Fibroblast of mammary gland (primary cell): Measurements from ENCODE around the gene DCC.

Source experiments
- DNase-seq: peaks from one replicate; pipeline ENCODE4 v3.0.0-alpha.2; 2010; ENCODE audit warnings: low read depth
- H3K4me3 ChIP-seq: 2 replicates; pipeline ENCODE4 v1.5.1; 2011; ENCODE audit warnings: low read depth, mild to moderate bottlenecking, low read length, moderate library complexity; ENCODE audit not compliant: control insufficient read depth
- CTCF ChIP-seq: conservative IDR thresholded peaks from 2 replicates; pipeline ENCODE4 v1.5.1; 2011; ENCODE audit warnings: low read depth, low read length, inconsistent platforms; ENCODE audit not compliant: control insufficient read depth, insufficient read depth

DCC gene

GRCh38 chr18:52451851-52452250, 111.9 kb downstream of the DCC start:
- TF ChIP-seq CTCF: no peak
- H3K4me3 ChIP-seq: no peak overlapping the region
- no peak for DNase-seq

DNA sequence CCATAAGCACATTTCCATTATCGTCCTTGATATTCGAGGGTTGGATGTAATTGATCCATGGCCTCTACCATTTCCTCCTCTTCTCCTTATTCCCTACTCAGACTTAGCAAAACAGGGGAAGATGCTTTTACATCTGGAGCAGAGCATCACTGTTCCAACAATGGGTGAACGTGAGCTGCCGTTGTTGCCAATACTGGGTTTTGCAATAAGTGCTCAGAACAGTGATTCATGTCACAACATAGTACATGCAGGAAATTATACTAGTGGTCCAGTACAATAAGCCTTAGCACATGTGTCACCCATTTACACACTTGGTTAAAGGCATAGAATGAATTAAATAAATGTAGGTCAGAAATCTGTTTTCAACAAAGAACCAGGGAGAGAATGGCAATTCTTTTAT, 112.4 kb downstream of the DCC start:
- DNase-seq: no peak

GRCh38 chr18:52459890-52460289, 119.9 kb downstream of the DCC start:
- no peak overlapping the region for H3K4me3 ChIP-seq
- TF ChIP-seq CTCF: no peak
- DNase-seq: no peak

More for the DNA sequence above, 112.4 kb downstream of the DCC start:
- TF ChIP-seq CTCF: no peak
- H3K4me3 ChIP-seq: no peak overlapping the region

- H3K4me3 ChIP-seq: no peak overlapping the region
- no peak for TF ChIP-seq CTCF
- DNase-seq: no peak
Measured at GRCh38 chr18:52462853-52463252, 122.9 kb downstream of the DCC start.

DNA sequence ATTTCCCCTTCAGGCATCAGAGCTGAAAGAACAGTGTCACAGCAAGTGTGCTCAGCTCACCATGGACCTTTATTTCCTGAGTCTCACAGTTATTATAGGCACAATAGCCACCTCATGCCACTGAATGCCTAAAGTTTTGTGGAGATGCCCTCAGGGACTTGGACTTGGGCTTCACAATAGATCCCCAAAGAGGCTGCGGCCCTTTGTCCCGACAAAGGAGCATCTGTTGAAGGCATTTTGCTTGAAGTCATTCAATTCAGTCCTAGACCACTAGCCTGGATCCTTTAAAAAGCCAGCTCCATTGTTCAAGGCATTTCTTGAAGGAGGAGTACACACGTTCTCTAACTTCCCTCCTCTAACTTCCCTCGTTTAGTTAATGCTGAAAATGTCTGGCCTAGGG, 125.4 kb downstream of the DCC start:
- no peak for DNase-seq
- no peak overlapping the region for H3K4me3 ChIP-seq
- no peak for TF ChIP-seq CTCF

- H3K4me3 ChIP-seq: no peak overlapping the region
- TF ChIP-seq CTCF: no peak
- no peak for DNase-seq
Measured at GRCh38 chr18:52468496-52468895, 128.5 kb downstream of the DCC start.

GRCh38 chr18:52475325-52475724, 135.3 kb downstream of the DCC start:
- DNase-seq: no peak
- H3K4me3 ChIP-seq: no peak overlapping the region
- TF ChIP-seq CTCF: no peak
